Mucosa of rectum (tissue), 2 donors: ENCODE results near the gene WEE2.
A peak's percentile ranks its signal among the peaks of the same experiment; 100 is the strongest.
"Not testable (repeated sequence)": the region's sequence is repeated elsewhere in the genome, so short reads cannot be mapped to it uniquely, and the experiment has no call there.

Experiments
- H3K27ac ChIP-seq, 2 donors: one replicate each; pipeline ENCODE4 v1.7.0; 2013; ENCODE audit warnings: inconsistent platforms in 2 of 2, low read depth in 2 of 2, low read length in 2 of 2
- H3K27me3 ChIP-seq, 2 donors: one replicate each; pipeline ENCODE4 v1.7.0; 2013; ENCODE audit warnings: low read length in 2 of 2; ENCODE audit not compliant: control insufficient read depth in 2 of 2, insufficient read depth in 2 of 2
- H3K36me3 ChIP-seq, 2 donors: one replicate each; pipeline ENCODE4 v1.7.0; 2013; ENCODE audit warnings: low read length in 2 of 2; ENCODE audit not compliant: control insufficient read depth in 2 of 2, insufficient read depth in 2 of 2
- H3K4me1 ChIP-seq, 2 donors: one replicate each; pipeline ENCODE4 v1.7.0; 2013; ENCODE audit warnings: low read length in 2 of 2, mild to moderate bottlenecking in 1 of 2; ENCODE audit not compliant: control insufficient read depth in 2 of 2, insufficient read depth in 2 of 2
- H3K4me3 ChIP-seq, 2 donors: one replicate each; pipeline ENCODE4 v1.7.0; 2013; ENCODE audit warnings: low read length in 2 of 2
- H3K9ac ChIP-seq, 2 donors: one replicate each; pipeline ENCODE4 v1.7.0; 2013; ENCODE audit warnings: low read length in 2 of 2, low read depth in 1 of 2, mild to moderate bottlenecking in 1 of 2
- H3K9me3 ChIP-seq, 2 donors: one replicate each; pipeline ENCODE4 v1.7.0; 2013; ENCODE audit warnings: low read length in 2 of 2; ENCODE audit not compliant: control insufficient read depth in 2 of 2
- donor health status: healthy.
- donor health status: Normal muscosa, but diverticular disease.

The WEE2 gene

GRCh38 chr7:141689072-141689825 is 18.9 kb upstream of the WEE2 start:
- not testable (repeated sequence) for H3K27me3 ChIP-seq, H3K4me3 ChIP-seq, H3K4me1 ChIP-seq, H3K9me3 ChIP-seq, H3K9ac ChIP-seq, H3K27ac ChIP-seq
- peaks cover 11 to 15% of the 10 kb centered on the region in 2 donors for H3K36me3 ChIP-seq

- no peaks in the 10 kb centered on the region for H3K9me3 ChIP-seq
- no peak overlapping the region for H3K9ac ChIP-seq
- H3K27me3 ChIP-seq, result no peaks in the 10 kb centered on the region
- no peaks in the 10 kb centered on the region for H3K36me3 ChIP-seq
- peaks cover 0 to 11% of the 10 kb centered on the region in 2 donors for H3K4me1 ChIP-seq
- H3K4me3 ChIP-seq, result no peak overlapping the region
- no peak overlapping the region for H3K27ac ChIP-seq
These were observed 16.6 kb upstream of the WEE2 start for GRCh38 chr7:141691540-141691939.

GRCh38 chr7:141691961-141692360 is 16.2 kb upstream of the WEE2 start:
- no peaks in the 10 kb centered on the region for H3K27me3 ChIP-seq
- H3K9me3 ChIP-seq, result no peaks in the 10 kb centered on the region
- no peak overlapping the region for H3K9ac ChIP-seq
- no peaks in the 10 kb centered on the region for H3K36me3 ChIP-seq
- peaks cover 0 to 12% of the 10 kb centered on the region in 2 donors for H3K4me1 ChIP-seq
- no peak overlapping the region for H3K27ac ChIP-seq
- H3K4me3 ChIP-seq, result no peak overlapping the region

- H3K4me1 ChIP-seq, result peaks cover 0 to 12% of the 10 kb centered on the region in 2 donors
- H3K9ac ChIP-seq, result no peak overlapping the region
- H3K27ac ChIP-seq, result no peak overlapping the region
- H3K36me3 ChIP-seq, result no peaks in the 10 kb centered on the region
- no peaks in the 10 kb centered on the region for H3K27me3 ChIP-seq
- H3K9me3 ChIP-seq, result no peaks in the 10 kb centered on the region
- H3K4me3 ChIP-seq, result no peak overlapping the region
These were observed 15.1 kb upstream of the WEE2 start for GRCh38 chr7:141693082-141693481.

GRCh38 chr7:141695803-141696289 is 12.3 kb upstream of the WEE2 start:
- no peak overlapping the region for H3K9ac ChIP-seq
- H3K27ac ChIP-seq, result peak overlapping the region in 1 of 2 donors; percentile 28
- no peaks in the 10 kb centered on the region for H3K9me3 ChIP-seq
- peaks cover 3 to 19% of the 10 kb centered on the region in 2 donors for H3K4me1 ChIP-seq
- no peaks in the 10 kb centered on the region for H3K27me3 ChIP-seq
- H3K4me3 ChIP-seq, result no peak overlapping the region
- H3K36me3 ChIP-seq, result no peaks in the 10 kb centered on the region

GRCh38 chr7:141696348-141696747 is 11.8 kb upstream of the WEE2 start:
- H3K9ac ChIP-seq, result no peak overlapping the region

GRCh38 chr7:141697211-141697871 is 10.8 kb upstream of the WEE2 start:
- Histone ChIP-seq H3K36me3 (no peaks in the 10 kb centered on the region), H3K9me3 (no peaks in the 10 kb centered on the region), H3K27me3 (no peaks in the 10 kb centered on the region), H3K4me1 (peaks cover 5 to 22% of the 10 kb centered on the region in 2 donors), H3K9ac (no peak overlapping the region), H3K27ac (no peak overlapping the region), H3K4me3 (no peak overlapping the region)

More at GRCh38 chr7:141696348-141696747, 11.8 kb upstream of the WEE2 start:
- H3K27me3 ChIP-seq, result no peaks in the 10 kb centered on the region
- peak overlapping the region in 1 of 2 donors; percentile 28 for H3K27ac ChIP-seq
- no peaks in the 10 kb centered on the region for H3K9me3 ChIP-seq
- no peak overlapping the region for H3K4me3 ChIP-seq
- peaks cover 5 to 22% of the 10 kb centered on the region in 2 donors for H3K4me1 ChIP-seq
- H3K36me3 ChIP-seq, result no peaks in the 10 kb centered on the region

- H3K9me3 ChIP-seq, result no peaks in the 10 kb centered on the region
- H3K36me3 ChIP-seq, result no peaks in the 10 kb centered on the region
- H3K27me3 ChIP-seq, result no peaks in the 10 kb centered on the region
- H3K4me1 ChIP-seq, result peaks cover 14 to 31% of the 10 kb centered on the region in 2 donors
- no peak overlapping the region for H3K27ac ChIP-seq
- H3K9ac ChIP-seq, result no peak overlapping the region
- H3K4me3 ChIP-seq, result no peak overlapping the region
These were observed 9.7 kb upstream of the WEE2 start for GRCh38 chr7:141698247-141699015.

- H3K27me3 ChIP-seq, result no peaks in the 10 kb centered on the region
- H3K9ac ChIP-seq, result no peak overlapping the region
- no peaks in the 10 kb centered on the region for H3K36me3 ChIP-seq
- no peaks in the 10 kb centered on the region for H3K9me3 ChIP-seq
- H3K4me3 ChIP-seq, result no peak overlapping the region
- no peak overlapping the region for H3K27ac ChIP-seq
- H3K4me1 ChIP-seq, result peaks cover 20 to 41% of the 10 kb centered on the region in 2 donors
These were observed 8.3 kb upstream of the WEE2 start for GRCh38 chr7:141699860-141700259.
